H1 (cell line): ENCODE data around the gene PHC1. TPM values are rescaled to one million over a fixed set of nuclear protein-coding genes. Genes with fewer than 3 reads are reported as not detected.

Source experiments
- ASH2L ChIP-seq: fragments of 200-600, 300-600 bp; sonication (generic); IDR thresholded peaks from one replicate; pipeline ENCODE4 v1.7.1; 2017; ENCODE audit warnings: low read length
- EGR1 ChIP-seq: IDR thresholded peaks from 2 replicates; pipeline ENCODE4 v1.6.1; 2011; ENCODE audit warnings: low read depth, low read length, borderline replicate concordance
- SRF ChIP-seq: IDR thresholded peaks from 2 replicates; pipeline ENCODE4 v1.6.1; 2011; ENCODE audit warnings: mild to moderate bottlenecking, low read depth, low read length, moderate library complexity
- TAF1 ChIP-seq: IDR thresholded peaks from 2 replicates; pipeline ENCODE4 v1.6.1; 2011; ENCODE audit warnings: mild to moderate bottlenecking, low read depth, low read length
- polyA plus RNA-seq, 7 experiments: library from polyadenylated mRNA; depleted of rRNA in 3 of 7; stranded (reverse) in 5 of 7; unstranded in 2 of 7; fragments of >200 nt in 5 of 7; fragments of 200-250 nt in 2 of 7; gene quantifications; 1 replicate in 5 of 7; 2 replicates in 1 of 7; 4 replicates in 1 of 7; pipeline versions ENCODE4 v1.2.1 to v1.2.3, GENCODE V29; 2011 to 2013; ENCODE audit warnings: missing spikeins in 2 of 7, mixed read lengths in 2 of 7
- total RNA-seq: library from RNA; stranded (reverse); fragmentation: NEBNext Ultra II Directional; extraction: Animal tissue kit (Norgen Biotek cat#: 25700); gene quantifications from 2 replicates; pipeline ENCODE4 v1.2.1, GENCODE V29; 2021

The PHC1 gene
- total and polyA plus RNA-seq, 2 of the 8 experiments (the other 6 are each of a cell fraction or from before 2014, with no cell fraction given) = 934 to 1,655 TPM

DNA sequence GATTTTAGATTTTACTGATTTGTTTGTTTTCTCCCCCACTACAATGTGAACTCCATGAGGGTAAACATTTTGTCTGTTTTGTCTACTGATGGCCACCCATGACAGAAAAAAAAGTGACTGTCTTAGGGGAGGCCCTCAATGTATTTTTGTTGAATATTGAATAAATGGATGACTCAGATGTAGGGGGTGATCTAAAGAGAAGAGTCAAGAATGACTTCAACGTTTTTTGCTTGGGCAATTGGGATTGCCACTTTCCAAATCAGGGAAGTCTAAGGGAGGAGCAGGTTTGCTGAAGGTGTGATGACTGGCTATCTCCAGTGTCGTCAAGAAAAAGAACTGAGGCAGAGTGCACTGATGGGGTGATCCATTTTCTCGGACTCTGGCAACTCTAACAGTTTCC lies 10.7 kb upstream of the PHC1 start (continued):
- no peak for TF ChIP-seq ASH2L
- no peak for TF ChIP-seq SRF
- TF ChIP-seq TAF1 = no peak
- TF ChIP-seq EGR1 = no peak
- TF ChIP-seq, all 59 proteins: peak for 0
